ENCODE measurements around the gene AJM1. TPM values are rescaled to one million over a fixed set of nuclear protein-coding genes. Genes with fewer than 3 reads are reported as not detected.
"Not testable (repeated sequence)": the region's sequence is repeated elsewhere in the genome, so short reads cannot be mapped to it uniquely, and the experiment has no call there.

AJM1 gene
- total RNA-seq, 1 donor from 2014 or later = 3.3 TPM

DNA sequence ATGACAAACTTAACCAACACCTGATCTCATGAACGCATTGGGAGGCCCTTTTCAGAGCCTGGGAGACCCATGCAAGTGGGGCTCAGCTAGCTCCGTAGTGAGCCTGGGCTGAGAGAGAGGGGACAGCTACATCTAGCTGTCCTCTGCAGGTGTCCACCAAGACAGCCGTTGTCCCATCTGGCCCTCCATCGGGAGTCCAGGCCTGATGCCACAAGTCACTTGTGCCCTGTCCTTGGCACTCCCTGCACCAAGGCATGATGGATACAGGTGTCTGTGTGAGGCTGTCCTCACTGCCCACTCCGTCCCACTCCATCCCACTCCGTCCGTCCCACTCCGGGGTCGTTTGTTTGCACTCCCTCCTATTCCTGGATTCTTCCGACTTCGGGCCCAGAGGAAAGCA lies 26.4 kb downstream of the AJM1 start:
- Histone ChIP-seq H3K36me3 (ENCODE audit: insufficient read depth, low read length) (peaks cover 3% of the 10 kb centered on the region), H3K27me3 (ENCODE audit: insufficient read depth, low read length) (no peaks in the 10 kb centered on the region), H3K27ac (ENCODE audit: low read depth, low read length) (no peak overlapping the region), H3K9ac (ENCODE audit: low read length) (no peak overlapping the region), H3K4me1 (ENCODE audit: insufficient read depth, low read length) (peaks cover 7% of the 10 kb centered on the region), H3K9me3 (ENCODE audit: insufficient read depth, low read depth, low read length) (peaks cover 4% of the 10 kb centered on the region), H3K4me3 (ENCODE audit: insufficient read depth, low read depth, low read length) (no peak overlapping the region), H3K4me2 (ENCODE audit: low read length) (no peak overlapping the region), H4K20me1 (ENCODE audit: insufficient read depth, low read length) (peaks cover 17% of the 10 kb centered on the region), H3K79me2 (ENCODE audit: insufficient read depth, low read length) (peaks cover 24% of the 10 kb centered on the region), H2AFZ (ENCODE audit: low read depth, low read length) (no peak overlapping the region)
- no peak overlapping the region for H3K27ac Mint-ChIP-seq (ENCODE audit: unreplicated experiment)
- peaks cover 6% of the 10 kb centered on the region for H3K4me1 Mint-ChIP-seq (ENCODE audit: low read depth, unreplicated experiment)
- no peak for TF ChIP-seq EZH2 (IDR thresholded peaks at IDR 0.05; ENCODE audit: insufficient read depth, low read length)
- TF ChIP-seq, protein P1, sequence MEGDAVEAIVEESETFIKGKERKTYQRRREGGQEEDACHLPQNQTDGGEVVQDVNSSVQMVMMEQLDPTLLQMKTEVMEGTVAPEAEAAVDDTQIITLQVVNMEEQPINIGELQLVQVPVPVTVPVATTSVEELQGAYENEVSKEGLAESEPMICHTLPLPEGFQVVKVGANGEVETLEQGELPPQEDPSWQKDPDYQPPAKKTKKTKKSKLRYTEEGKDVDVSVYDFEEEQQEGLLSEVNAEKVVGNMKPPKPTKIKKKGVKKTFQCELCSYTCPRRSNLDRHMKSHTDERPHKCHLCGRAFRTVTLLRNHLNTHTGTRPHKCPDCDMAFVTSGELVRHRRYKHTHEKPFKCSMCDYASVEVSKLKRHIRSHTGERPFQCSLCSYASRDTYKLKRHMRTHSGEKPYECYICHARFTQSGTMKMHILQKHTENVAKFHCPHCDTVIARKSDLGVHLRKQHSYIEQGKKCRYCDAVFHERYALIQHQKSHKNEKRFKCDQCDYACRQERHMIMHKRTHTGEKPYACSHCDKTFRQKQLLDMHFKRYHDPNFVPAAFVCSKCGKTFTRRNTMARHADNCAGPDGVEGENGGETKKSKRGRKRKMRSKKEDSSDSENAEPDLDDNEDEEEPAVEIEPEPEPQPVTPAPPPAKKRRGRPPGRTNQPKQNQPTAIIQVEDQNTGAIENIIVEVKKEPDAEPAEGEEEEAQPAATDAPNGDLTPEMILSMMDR (IDR thresholded peaks at IDR 0.05; ENCODE audit: insufficient read depth, low read depth, low read length) = no peak
- peaks cover 13% of the 10 kb centered on the region for H3K36me3 Mint-ChIP-seq (ENCODE audit: low read depth, unreplicated experiment)
- peaks cover 10% of the 10 kb centered on the region for H3K9me3 Mint-ChIP-seq (ENCODE audit: unreplicated experiment)
- FAIRE-seq (no peak), DNase-seq (ENCODE audit: low read depth) (no peak)
- no peaks in the 10 kb centered on the region for H3K27me3 Mint-ChIP-seq (ENCODE audit: low read depth, unreplicated experiment)
- peak overlapping the region; percentile 50 for H3K4me3 Mint-ChIP-seq (ENCODE audit: unreplicated experiment)

DNA sequence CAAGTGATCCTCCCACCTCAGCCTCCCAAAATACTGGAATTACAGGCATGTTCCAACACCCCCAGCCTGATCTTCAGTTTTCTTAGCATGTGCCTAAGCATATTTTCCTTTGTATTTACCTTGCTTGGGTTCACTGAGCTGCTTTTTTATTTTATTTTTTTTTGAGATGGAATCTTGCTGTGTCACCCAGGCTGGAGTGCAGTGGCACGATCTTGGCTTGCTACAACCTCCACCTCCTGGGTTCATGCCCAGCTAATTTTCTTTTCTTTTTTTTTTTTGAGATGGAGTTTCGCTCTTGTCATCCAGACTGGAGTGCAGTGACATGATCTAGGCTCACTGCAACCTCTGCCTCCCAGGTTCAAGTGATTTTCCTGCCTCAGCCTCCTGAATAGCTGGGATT lies 27.3 kb downstream of the AJM1 start:
- not testable (repeated sequence) for H3K27ac Mint-ChIP-seq (ENCODE audit: unreplicated experiment); H3K27ac ChIP-seq (ENCODE audit: low read depth, low read length); H3K9ac ChIP-seq (ENCODE audit: low read length)

DNA sequence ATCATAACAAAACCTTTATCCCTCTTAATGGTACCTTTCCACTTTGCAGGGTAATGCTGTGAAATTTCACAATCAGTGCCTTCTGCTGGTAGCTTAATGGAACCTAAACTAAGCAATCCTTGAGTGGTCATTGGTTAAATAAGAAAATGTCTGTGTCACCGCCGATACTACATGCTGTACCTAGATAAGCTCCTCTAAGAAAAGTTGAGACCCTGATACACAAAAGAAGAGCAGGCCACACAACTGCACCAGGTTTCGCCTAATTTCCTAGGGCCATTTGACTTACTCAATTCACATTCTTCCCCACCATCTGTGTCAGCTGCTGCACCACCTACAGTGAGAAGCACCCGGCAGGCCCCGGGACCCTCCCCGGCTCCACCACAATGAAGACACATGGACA lies 32.9 kb downstream of the AJM1 start:
- Histone ChIP-seq H3K79me2 (ENCODE audit: insufficient read depth, low read length) (no peaks in the 10 kb centered on the region), H3K27ac (ENCODE audit: low read depth, low read length) (no peak overlapping the region), H3K4me3 (ENCODE audit: insufficient read depth, low read depth, low read length) (no peak overlapping the region), H2AFZ (ENCODE audit: low read depth, low read length) (no peak overlapping the region), H3K9ac (ENCODE audit: low read length) (no peak overlapping the region), H3K9me3 (ENCODE audit: insufficient read depth, low read depth, low read length) (peaks cover 4% of the 10 kb centered on the region), H3K27me3 (ENCODE audit: insufficient read depth, low read length) (no peaks in the 10 kb centered on the region), H3K4me2 (ENCODE audit: low read length) (no peak overlapping the region), H4K20me1 (ENCODE audit: insufficient read depth, low read length) (no peaks in the 10 kb centered on the region), H3K4me1 (ENCODE audit: insufficient read depth, low read length) (no peaks in the 10 kb centered on the region), H3K36me3 (ENCODE audit: insufficient read depth, low read length) (no peaks in the 10 kb centered on the region)
- Mint-ChIP-seq H3K4me1 (ENCODE audit: low read depth, unreplicated experiment) (no peaks in the 10 kb centered on the region), H3K27me3 (ENCODE audit: low read depth, unreplicated experiment) (peaks cover 7% of the 10 kb centered on the region), H3K4me3 (ENCODE audit: unreplicated experiment) (no peak overlapping the region), H3K27ac (ENCODE audit: unreplicated experiment) (no peak overlapping the region), H3K36me3 (ENCODE audit: low read depth, unreplicated experiment) (peaks cover 3% of the 10 kb centered on the region), H3K9me3 (ENCODE audit: unreplicated experiment) (peaks cover 5% of the 10 kb centered on the region)
- TF ChIP-seq EZH2 (IDR thresholded peaks at IDR 0.05; ENCODE audit: insufficient read depth, low read length) = no peak
- TF ChIP-seq, protein P1 (IDR thresholded peaks at IDR 0.05; ENCODE audit: insufficient read depth, low read depth, low read length) = no peak
- FAIRE-seq = no peak
- DNase-seq (ENCODE audit: low read depth) = no peak

More for the DNA sequence above, 27.3 kb downstream of the AJM1 start:
- H3K4me2 ChIP-seq (ENCODE audit: low read length); H2AFZ ChIP-seq (ENCODE audit: low read depth, low read length); H3K36me3 ChIP-seq (ENCODE audit: insufficient read depth, low read length); H3K4me3 Mint-ChIP-seq (ENCODE audit: unreplicated experiment); DNase-seq (ENCODE audit: low read depth); H3K27me3 Mint-ChIP-seq (ENCODE audit: low read depth, unreplicated experiment); FAIRE-seq; H3K4me1 ChIP-seq (ENCODE audit: insufficient read depth, low read length); H3K27me3 ChIP-seq (ENCODE audit: insufficient read depth, low read length); H3K9me3 ChIP-seq (ENCODE audit: insufficient read depth, low read depth, low read length); H4K20me1 ChIP-seq (ENCODE audit: insufficient read depth, low read length); H3K4me3 ChIP-seq (ENCODE audit: insufficient read depth, low read depth, low read length); H3K4me1 Mint-ChIP-seq (ENCODE audit: low read depth, unreplicated experiment): not testable (repeated sequence)
- Mint-ChIP-seq H3K36me3 (ENCODE audit: low read depth, unreplicated experiment) (peaks cover 13% of the 10 kb centered on the region), H3K9me3 (ENCODE audit: unreplicated experiment) (peaks cover 10% of the 10 kb centered on the region)
- H3K79me2 ChIP-seq (ENCODE audit: insufficient read depth, low read length) = peaks cover 15% of the 10 kb centered on the region

Data from astrocyte (in vitro differentiated cells and primary cell).